Endothelial cell of umbilical vein (primary cell): Measurements from ENCODE around the gene BACH2. TPM values are rescaled to one million over a fixed set of nuclear protein-coding genes. Genes with fewer than 3 reads are reported as not detected.

Experiments used
- BruUV-seq: library from RNA; stranded (reverse); fragments of 400-500 nt; replicated peaks from 2 replicates; lab custom pipeline; 2021; lab: Mats Ljungman, UMichigan
- CTCF ChIA-PET: fragments of 300-600, 350-600 bp; sonication (Branson Sonifier 250); formaldehyde crosslinking; loops from one replicate; lab custom pipeline; 2021; ENCODE audit warnings: antibody characterized with exemption, inconsistent platforms; lab: Charles Lee
- POLR2A ChIA-PET: fragments of 300-600, 350-600 bp; sonication (Branson Sonifier 250); formaldehyde crosslinking; loops from one replicate; lab custom pipeline; 2021; ENCODE audit warnings: antibody characterized with exemption, inconsistent platforms; lab: Charles Lee
- DNase-seq: peaks from one replicate; pipeline ENCODE4 v3.0.0-alpha.2; 2011; ENCODE audit warnings: low read depth, low spot score
- FAIRE-seq: peaks from 2 replicates; lab custom pipeline; 2011; peaks lifted over from hg19 to GRCh38; lab: Jason Lieb, UNC
- H2AFZ ChIP-seq: 2 replicates; pipeline ENCODE4 v1.6.0; 2012; ENCODE audit warnings: low read depth, low read length, control low read depth, inconsistent platforms
- H3K27ac ChIP-seq: 2 replicates; pipeline ENCODE4 v1.5.1; 2011; ENCODE audit warnings: low read depth, mild to moderate bottlenecking, control low read depth, low read length, moderate library complexity; ENCODE audit not compliant: insufficient read depth
- H3K27me3 ChIP-seq, 2 experiments: 2 replicates each; pipeline versions ENCODE4 v1.6.0 to v1.6.1; 2011; ENCODE audit warnings: low read length in 2 of 2, mixed read lengths in 1 of 2; ENCODE audit not compliant: control insufficient read depth in 2 of 2, insufficient read depth in 2 of 2
- H3K36me3 ChIP-seq, 2 experiments: 2 replicates in 1 of 2; 3 replicates in 1 of 2; pipeline ENCODE4 v1.5.1; 2011; ENCODE audit warnings: low read length in 2 of 2, mild to moderate bottlenecking in 1 of 2, moderate library complexity in 1 of 2; ENCODE audit not compliant: control insufficient read depth in 2 of 2, insufficient read depth in 2 of 2; ENCODE audit errors: extremely low read depth in 1 of 2
- H3K4me1 ChIP-seq: 3 replicates; pipeline ENCODE4 v1.5.1; 2011; ENCODE audit warnings: mild to moderate bottlenecking, low read length; ENCODE audit not compliant: control insufficient read depth, insufficient read depth; ENCODE audit errors: extremely low read depth
- H3K4me2 ChIP-seq: 2 replicates; pipeline ENCODE4 v1.6.1; 2011; ENCODE audit warnings: low read length, control low read depth, mixed read lengths; ENCODE audit not compliant: insufficient read depth
- H3K4me3 ChIP-seq, 3 experiments: fragments of 200-600 bp in 1 of 3; sonication (generic), shearing (Covaris generic) in 1 of 3; replicated peaks in 1 of 3; 2 replicates each; pipeline ENCODE4 v1.5.1; 2011 to 2016; ENCODE audit warnings: control low read depth in 3 of 3, low read length in 3 of 3, mild to moderate bottlenecking in 2 of 3, inconsistent platforms in 1 of 3, low read depth in 1 of 3, moderate library complexity in 1 of 3; ENCODE audit not compliant: insufficient read depth in 1 of 3
- H3K79me2 ChIP-seq: 2 replicates; pipeline ENCODE4 v1.6.0; 2012; ENCODE audit warnings: low read length, inconsistent platforms; ENCODE audit not compliant: control insufficient read depth, insufficient read depth
- H3K9ac ChIP-seq: replicated peaks from 2 replicates; pipeline ENCODE3; 2011; ENCODE audit warnings: low read length, control low read depth; ENCODE audit not compliant: insufficient read depth; ENCODE audit errors: extremely low read depth
- H3K9me1 ChIP-seq: replicated peaks from 3 replicates; pipeline ENCODE4 v1.6.0; 2011; ENCODE audit warnings: mild to moderate bottlenecking, low read length; ENCODE audit not compliant: control insufficient read depth, insufficient read depth; ENCODE audit errors: extremely low read depth
- H3K9me3 ChIP-seq: replicated peaks from 2 replicates; pipeline ENCODE4 v1.5.1; 2012; ENCODE audit warnings: low read length, inconsistent platforms; ENCODE audit not compliant: control insufficient read depth, insufficient read depth
- H4K20me1 ChIP-seq: replicated peaks from 2 replicates; pipeline ENCODE3; 2011; ENCODE audit warnings: mild to moderate bottlenecking, low read length; ENCODE audit not compliant: control insufficient read depth, insufficient read depth; ENCODE audit errors: extremely low read depth
- CTCF ChIP-seq, 2 donors: IDR thresholded peaks; 1 replicate in 1 of 2; 2 replicates in 1 of 2; pipeline ENCODE4 v1.5.1; 2011; ENCODE audit warnings: low read length in 2 of 2, mild to moderate bottlenecking in 2 of 2, moderate library complexity in 2 of 2, control low read depth in 1 of 2, inconsistent platforms in 1 of 2, low read depth in 1 of 2; ENCODE audit not compliant: insufficient read depth in 1 of 2; ENCODE audit errors: extremely low read depth in 1 of 2
- EZH2 ChIP-seq: IDR thresholded peaks from 2 replicates; pipeline ENCODE4 v1.6.1; 2012; ENCODE audit warnings: borderline replicate concordance, low read depth, mild to moderate bottlenecking, moderate library complexity, low read length, inconsistent platforms; ENCODE audit not compliant: severe bottlenecking
- FOS ChIP-seq: IDR thresholded peaks from 2 replicates; pipeline ENCODE4 v1.6.1; 2011; ENCODE audit warnings: mild to moderate bottlenecking, low read length, moderate library complexity, borderline replicate concordance; ENCODE audit not compliant: insufficient read depth
- GATA2 ChIP-seq: IDR thresholded peaks from 2 replicates; pipeline ENCODE4 v1.7.0; 2011; ENCODE audit warnings: low read depth, mild to moderate bottlenecking, moderate library complexity, mixed read lengths, low read length; ENCODE audit not compliant: insufficient read length, insufficient read depth
- JUN ChIP-seq: IDR thresholded peaks from 2 replicates; pipeline ENCODE4 v1.6.1; 2011; ENCODE audit warnings: borderline replicate concordance, low read depth; ENCODE audit not compliant: insufficient read length, insufficient read depth
- MAX ChIP-seq: IDR thresholded peaks from 2 replicates; pipeline ENCODE4 v1.6.1; 2011; ENCODE audit not compliant: insufficient read depth, insufficient read length
- MYC ChIP-seq: IDR thresholded peaks from one replicate; pipeline ENCODE4 v1.6.1; 2011; ENCODE audit warnings: mild to moderate bottlenecking, low read depth, low read length
- POLR2A ChIP-seq: IDR thresholded peaks from 2 replicates; pipeline ENCODE4 v1.6.1; 2012; ENCODE audit warnings: low read depth, mild to moderate bottlenecking, control low read depth, low read length
- POLR2AphosphoS5 ChIP-seq: IDR thresholded peaks from 2 replicates; pipeline ENCODE4 v1.6.1; 2012; ENCODE audit warnings: low read depth, mild to moderate bottlenecking, control low read depth, low read length, moderate library complexity; ENCODE audit not compliant: insufficient read depth
- dilution Hi-C: fragments of 300-500 bp; cut with MboI; formaldehyde crosslinking; loops from one replicate; pipeline ENCODE4 v1.15.0; 2019; ENCODE audit warnings: low sequenced_read_pairs; ENCODE audit not compliant: extremely low pct_ligation_motif_present
- intact Hi-C: fragments of 100-400 bp; cut with micrococcal nuclease; formaldehyde crosslinking; loops from one replicate; pipeline ENCODE4 v1.10.0; 2022
- polyA plus RNA-seq, 4 experiments: library from polyadenylated mRNA; depleted of rRNA in 3 of 4; stranded (reverse) in 3 of 4; unstranded in 1 of 4; fragments of >200 nt; gene quantifications; 2 replicates each; pipeline versions ENCODE4 v1.2.1 to v1.2.3, GENCODE V29; 2011 to 2012; ENCODE audit warnings: missing spikeins in 1 of 4
- total RNA-seq: library from RNA; stranded (reverse); gene quantifications from 2 replicates; pipeline ENCODE4 v1.2.3, GENCODE V29; 2021

BACH2 gene
- total and polyA plus RNA-seq, 2 donors (not counting 3 experiments of a cell fraction or from before 2014, with no cell fraction given), result 1.7 to 5.6 TPM

GRCh38 chr6:90193359-90193758 lies 103.3 kb downstream of the BACH2 start:
- no peaks in the 10 kb centered on the region for H3K9me3 ChIP-seq
- TF ChIP-seq EZH2 (no peak), POLR2A (no peak), POLR2AphosphoS5 (no peak), FOS (no peak), JUN (no peak), CTCF (IDR thresholded peaks at IDR 0.05; ENCODE audit: extremely low read depth in 1 of 2, insufficient read depth in 1 of 2, low read depth in 1 of 2, low read length in 2 of 2) (no peak), MAX (no peak), GATA2 (no peak), MYC (no peak)
- dilution Hi-C loops, result no loop called here
- H3K9me1 ChIP-seq, result no peaks in the 10 kb centered on the region
- no peak overlapping the region for H3K4me3 ChIP-seq
- ChIA-PET CTCF (no interaction called here), POLR2A (no interaction called here)
- H3K79me2 ChIP-seq, result no peaks in the 10 kb centered on the region
- H3K36me3 ChIP-seq, result no peaks in the 10 kb centered on the region
- no peak for FAIRE-seq
- DNase-seq, result no peak
- no peak overlapping the region for H3K9ac ChIP-seq
- H3K4me2 ChIP-seq, result no peak overlapping the region
- H3K4me1 ChIP-seq, result peaks cover 5% of the 10 kb centered on the region
- no peak overlapping the region for H3K27ac ChIP-seq
- no peaks in the 10 kb centered on the region for H3K27me3 ChIP-seq
- intact Hi-C loops, result no loop called here
- no peak overlapping the region for H2AFZ ChIP-seq
- no TSS peak for BruUV-seq
- H4K20me1 ChIP-seq, result no peaks in the 10 kb centered on the region
